Heart right ventricle (tissue), 16 donors: ENCODE results near the gene IFI6. TPM values are rescaled to one million over a fixed set of nuclear protein-coding genes. Genes with fewer than 3 reads are reported as not detected.

Experiments
- ATAC-seq, 8 donors: fragments of 200-7000 bp; cut with Tn5 transposase; one replicate each; pipeline ENCODE4 v1.9.1; 2020; ENCODE audit warnings: mild to moderate bottlenecking in 8 of 8, moderate library complexity in 8 of 8, moderate number of reproducible peaks in 1 of 8
- DNase-seq, 2 donors: peaks; one replicate each; pipeline ENCODE4 v3.0.0-alpha.2; 2020
- H3K27ac ChIP-seq, 10 donors: fragments of 200-600 bp; sonication (generic) in 2 of 10; one replicate each; pipeline versions ENCODE4 v1.5.0 to v1.8.0; 2020 to 2022; ENCODE audit warnings: mild to moderate bottlenecking in 3 of 10
- H3K27me3 ChIP-seq, 7 donors: fragments of 200-600 bp; one replicate each; pipeline ENCODE4 v1.8.0; 2021 to 2022; ENCODE audit warnings: mild to moderate bottlenecking in 2 of 7
- H3K36me3 ChIP-seq, 9 donors: fragments of 200-600 bp; sonication (generic) in 1 of 9; one replicate each; pipeline versions ENCODE4 v1.5.0 to v1.8.0; 2020 to 2022; ENCODE audit warnings: mild to moderate bottlenecking in 2 of 9
- H3K4me1 ChIP-seq, 9 donors: fragments of 200-600 bp; sonication (generic) in 1 of 9; one replicate each; pipeline versions ENCODE4 v1.5.0 to v1.8.0; 2020 to 2022; ENCODE audit warnings: mild to moderate bottlenecking in 4 of 9
- H3K4me3 ChIP-seq, 10 donors: fragments of 200-600 bp; sonication (generic) in 2 of 10; one replicate each; pipeline versions ENCODE4 v1.5.0 to v1.8.0; 2020 to 2022; ENCODE audit warnings: mild to moderate bottlenecking in 7 of 10, moderate library complexity in 2 of 10
- H3K9me3 ChIP-seq, 11 donors: fragments of 200-600 bp in 10 of 11; sonication (generic) in 2 of 11; one replicate each; pipeline versions ENCODE4 v1.5.0 to v1.8.0; 2013 to 2022; ENCODE audit warnings: mild to moderate bottlenecking in 2 of 11, control low read depth in 1 of 11, moderate library complexity in 1 of 11
- CTCF ChIP-seq, 9 donors: fragments of 200-600 bp; sonication (generic) in 2 of 9; IDR thresholded peaks; one replicate each; pipeline versions ENCODE4 v1.5.0 to v1.8.0; 2021 to 2022; ENCODE audit warnings: antibody characterized with exemption in 9 of 9, mild to moderate bottlenecking in 5 of 9, moderate library complexity in 1 of 9
- WGBS, 2 donors: extraction: QIAGEN DNeasy Blood & Tissue Kit; methylation state at CpG; one replicate each; pipeline ENCODE4 v1.1.7; 2013; ENCODE audit warnings: inconsistent platforms in 1 of 2; 5-methylcytosine and 5-hydroxymethylcytosine counted together
- intact Hi-C, 10 donors: fragments of 100-400 bp; cut with DNase I; formaldehyde crosslinking; loops; one replicate each; pipeline versions ENCODE4 v1.11.1 to v1.14.2; 2022
- long read RNA-seq, 3 donors: library from polyadenylated mRNA; unstranded; transcript quantifications; one replicate each; pipeline ENCODE4 v2.0.0, GENCODE V29; 2020 to 2021
- polyA plus RNA-seq, 2 donors: library from polyadenylated mRNA; stranded (reverse); fragments of 200-250 nt; gene quantifications; one replicate each; pipeline ENCODE4 v1.2.3, GENCODE V29; 2013
- total RNA-seq, 10 donors: library from RNA; stranded (reverse); fragmentation: NEBNext Ultra II Directional in 3 of 10; extraction: Animal tissue kit (Norgen Biotek cat#: 25700) in 3 of 10; gene quantifications; one replicate each; pipeline versions ENCODE4 v1.2.1 to v1.2.4, GENCODE V29; 2021 to 2023
- donor health status: Arrhythmogenic right ventricular cardiomyopathy.
- donor health status: ischemic (EF 13 %, LVEDD 7.1; RV severe dilation, severe dysfunction).
- donor health status: healthy with polysubstance abuse.
- donor health status: DM: no; HTN: yes; CAD: no.
- donor health status: DM: no; HTN: no; CAD: no.
- donor health status: ischemic (EF 25% LVEDD 6.9; RV normal size, moderate dysfunction).
- donor health status: ischemic (EF 25% LVEDD 5.7; RV mildly dilated, moderate dysfunction).
- donor health status: healthy.
- donor health status: DM: yes; HTN: yes; CAD: no.
- donor health status: Ischemic cardiomyopathy.
- donor health status: ischemic (EF 35%, LVEDD 5.7; RV mildly dilated, moderate dysfunction).
- donor health status: nonischemic (EF 11% LVEDD 7.7; RV severe dilation, severe dysfunction).
- donor health status: DM: yes; HTN: yes; CAD: no.
- donor health status: PGD.
- donor health status: ischemic (EF 29% LVEDD 5.4; RV normal size, mild dysfunction).
- donor health status: nonischemic (EF 23%, LVEDD 6.1; RV moderate dilation, normal function).

Gene IFI6
- total RNA-seq (100 to 1,000 TPM in 2 of 10 donors, 10 to 100 TPM in 8; 24.2 to 143 (median 43.7) TPM), polyA plus RNA-seq (10 to 100 TPM; 50.6 to 97.2 TPM)
- long read RNA-seq, donor 1, transcript IFI6-202 (5 exons, 841 nt), result major isoform, 37 of 47 reads
- long read RNA-seq, donor 1, partial matches to known transcripts, result 3 of 47 reads
- long read RNA-seq, donor 1, other reads (novel, unspliced or antisense), result 4 of 47 reads
- long read RNA-seq, donor 2, transcript IFI6-202 (5 exons, 841 nt), result major isoform, 36 of 51 reads
- long read RNA-seq, donor 2, transcript IFI6-203 (5 exons, 828 nt), result minor isoform, 9 of 51 reads
- long read RNA-seq, donor 2, partial matches to known transcripts, result 4 of 51 reads
- long read RNA-seq, donor 2, other reads (novel, unspliced or antisense), result 2 of 51 reads
- long read RNA-seq, donor 3, transcript IFI6-202 (5 exons, 841 nt), result major isoform, 22 of 26 reads
- long read RNA-seq, donor 3, partial matches to known transcripts, result 0 of 26 reads
- long read RNA-seq, donor 3, other reads (novel, unspliced or antisense), result 1 of 26 reads

GRCh38 chr1:27671964-27672749 is at the start of gene IFI6:
TSS of gene IFI6 (minus strand) at chr1:27672192. CDS start at chr1:27669314, 2,878 bp downstream.
- intact Hi-C loops, result loop anchor here in 7 of 10 donors (1.0 to 10.0 kb wide), 5 partner anchors 50 to 113 kb away; partner anchors contain the start of gene FAM76A (in 6 of the 7)
- Histone ChIP-seq H3K4me3 (peak within 1 kb of the TSS; percentile 49 to 88 (median 62)), H3K27me3 (no peaks in the 10 kb centered on the region), H3K27ac (peak within 1 kb of the TSS; percentile 42 to 93 (median 84)), H3K4me1 (peaks cover 4 to 52% (median 35%) of the 10 kb centered on the region in 9 donors), H3K9me3 (no peaks in the 10 kb centered on the region), H3K36me3 (peaks cover 0 to 16% (median 0%) of the 10 kb centered on the region in 9 donors)
- ATAC-seq (peak; percentile 96 to 98 (median 98)), DNase-seq (peak; percentile 79 to 92)
- peak; percentile 9 to 62 (median 47) for TF ChIP-seq CTCF (IDR thresholded peaks at IDR 0.05)
- WGBS, 2 donors, result 0% methylated on average over 10 of the region's 10 CpGs

- Histone ChIP-seq H3K4me3 (no peak overlapping the region), H3K27ac (no peak overlapping the region), H3K36me3 (no peaks in the 10 kb centered on the region), H3K9me3 (peaks cover 0 to 10% (median 4%) of the 10 kb centered on the region in 11 donors), H3K4me1 (peaks cover 0 to under 1% (median 0%) of the 10 kb centered on the region in 9 donors), H3K27me3 (peaks cover 0 to 10% (median 0%) of the 10 kb centered on the region in 7 donors)
- 69 to 70% methylated on average over 5 of the region's 5 CpGs for WGBS, 2 donors
- intact Hi-C loops, result loop anchor here in 2 of 10 donors (5.0 kb wide), 2 partner anchors 42 to 47 kb away; partner anchors contain the start of gene IFI6 (in 1 of the 2)
- no peak for DNase-seq
- peak in 1 of 9 donors; percentile 9 for TF ChIP-seq CTCF (IDR thresholded peaks at IDR 0.05)
- no peak for ATAC-seq
Measured at GRCh38 chr1:27719286-27720251, 47.6 kb upstream of the IFI6 start.

GRCh38 chr1:27716262-27716895 is 44.4 kb upstream of the IFI6 start:
- no peaks in the 10 kb centered on the region for H3K36me3 ChIP-seq
- intact Hi-C loops, result loop anchor here in 1 of 10 donors (5.0 kb wide), 1 partner anchor 39 kb away; no protein-coding TSS in a partner anchor
- ATAC-seq, result no peak
- no peak overlapping the region for H3K4me3 ChIP-seq
- H3K9me3 ChIP-seq, result peaks cover 0 to 10% (median 4%) of the 10 kb centered on the region in 11 donors
- DNase-seq, result no peak
- peaks cover 0 to 13% (median 0%) of the 10 kb centered on the region in 7 donors for H3K27me3 ChIP-seq
- 74 to 78% methylated on average over 2 of the region's 2 CpGs for WGBS, 2 donors
- no peak overlapping the region for H3K27ac ChIP-seq
- no peaks in the 10 kb centered on the region for H3K4me1 ChIP-seq
- TF ChIP-seq CTCF (IDR thresholded peaks at IDR 0.05), result no peak
